ENCODE results near the gene GMDS. TPM values are rescaled to one million over a fixed set of nuclear protein-coding genes. Genes with fewer than 3 reads are reported as not detected.

Gene GMDS
- total and polyA plus RNA-seq, 2 of the 4 experiments (the other 2 are of a cell fraction), result 7.3 to 21.9 TPM

DNA sequence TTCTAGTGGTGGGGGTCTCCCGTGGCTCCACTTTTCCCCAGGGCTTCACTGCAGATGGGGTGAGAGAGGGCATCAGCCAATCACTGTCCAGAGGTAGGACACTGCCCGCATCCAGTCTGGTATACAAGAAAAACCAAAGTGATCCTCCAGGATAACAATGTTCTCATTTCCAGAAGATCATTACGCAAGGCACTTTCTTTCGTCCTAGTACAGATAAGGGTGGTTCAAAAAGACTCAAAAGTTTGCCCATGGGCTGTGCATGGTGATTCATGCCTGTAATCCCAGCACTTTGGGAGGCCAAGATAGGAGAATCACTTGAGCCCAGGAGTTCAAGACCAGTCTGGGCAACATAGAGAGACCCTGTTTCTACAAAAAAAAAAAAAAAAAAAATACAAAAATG lies 16.4 kb downstream of the GMDS start:
- 100% methylated on average over 2 of the region's 4 CpGs; no CpG with 5 or more reads in 1 of the 2 experiments for WGBS, 2 experiments (ENCODE audit: extremely low coverage in 2 of 2, insufficient read length in 1 of 2)
- Histone ChIP-seq H3K9me3 (ENCODE audit: control insufficient read depth, insufficient read depth, low read length) (no peaks in the 10 kb centered on the region), H3K36me3 (ENCODE audit: control insufficient read depth, insufficient read depth, low read length) (no peaks in the 10 kb centered on the region), H2AK9ac (replicated peaks; ENCODE audit: low read depth, low read length, poor library complexity) (no peak overlapping the region), H3K56ac (ENCODE audit: extremely low read depth, insufficient read depth, low read length) (no peak overlapping the region), H3K9ac (ENCODE audit: low read depth, low read length) (no peak overlapping the region), H4K8ac (ENCODE audit: low read depth in 2 of 2, low read length in 2 of 2) (no peak overlapping the region), H4K20me1 (ENCODE audit: insufficient read depth, low read length) (no peaks in the 10 kb centered on the region), H3K9me1 (ENCODE audit: insufficient read depth, low read length) (peaks cover 3% of the 10 kb centered on the region; the same call in 1 of the 2 replicates), H2BK20ac (ENCODE audit: low read depth, low read length) (no peak overlapping the region), H3K18ac (ENCODE audit: low read depth, low read length) (no peak overlapping the region), H2AFZ (replicated peaks; ENCODE audit: low read length, poor library complexity) (no peak overlapping the region), H4K5ac (ENCODE audit: low read depth, low read length) (no peak overlapping the region), H2BK5ac (ENCODE audit: low read depth, low read length, poor library complexity, severe bottlenecking) (no peak overlapping the region), H3K79me1 (ENCODE audit: low read depth in 1 of 2, low read length in 2 of 2) (peaks cover 24 to 31% of the 10 kb centered on the region in 2 experiments), H2BK15ac (ENCODE audit: low read depth, low read length) (no peak overlapping the region), H2BK120ac (ENCODE audit: low read depth, low read length) (no peak overlapping the region), H3K4me3 (ENCODE audit: insufficient read depth, low read depth, low read length) (no peak overlapping the region), H3K23ac (ENCODE audit: low read depth, low read length) (no peak overlapping the region), H4K91ac (ENCODE audit: insufficient read depth, low read depth, low read length) (no peak overlapping the region), H3K4me1 (ENCODE audit: control insufficient read depth, insufficient read depth, low read length) (peaks cover 13% of the 10 kb centered on the region), H3K27ac (ENCODE audit: insufficient read depth, low read length) (no peak overlapping the region), H3K27me3 (ENCODE audit: control insufficient read depth, insufficient read depth, low read length) (no peaks in the 10 kb centered on the region), H3K4me2 (ENCODE audit: low read depth, low read length) (no peak overlapping the region), H2AK5ac (ENCODE audit: low read depth, low read length) (no peak overlapping the region), H3K4ac (ENCODE audit: low read depth, low read length) (no peak overlapping the region), H3K14ac (replicated peaks; ENCODE audit: low read depth, low read length) (no peak overlapping the region)
- ChIA-PET CTCF (interaction anchor here (0.8 kb wide), 1 partner anchor 11 kb away, joined by 4 read pairs; no protein-coding TSS in a partner anchor), POLR2A (ENCODE audit: unreplicated experiment) (no interaction called here)
- dilution Hi-C loops (cut with HindIII; ENCODE audit: low sequenced_read_pairs, unreplicated experiment), result no loop called here
- ATAC-seq (ENCODE audit: low read depth), result no peak
- DNase-seq, result no peak
- BruUV-seq (replicated peaks), result no TSS peak
- in situ Hi-C loops (cut with MboI; ENCODE audit: low sequenced_read_pairs), result no loop called here
- TF ChIP-seq USF2 (IDR thresholded peaks at IDR 0.05; ENCODE audit: low read depth, low read length) (no peak), CEBPB (IDR thresholded peaks at IDR 0.05; ENCODE audit: low read depth, low read length) (peak; percentile 47; the same call in 1 of the 2 replicates), CHD1 (IDR thresholded peaks at IDR 0.05; ENCODE audit: low read depth, low read length) (no peak), NFE2L2 (IDR thresholded peaks at IDR 0.05; ENCODE audit: low read depth, low read length) (no peak), RAD21 (IDR thresholded peaks at IDR 0.05; ENCODE audit: low read length) (no peak)
- intact Hi-C loops (cut with micrococcal nuclease), result no loop called here
